Lung (tissue), 12 donors: ENCODE results near the gene NAGA. TPM values are rescaled to one million over a fixed set of nuclear protein-coding genes. Genes with fewer than 3 reads are reported as not detected.

Source experiments
- ATAC-seq: fragments of 200-7000 bp; cut with Tn5 transposase; one replicate; pipeline ENCODE4 v1.9.1; 2020; ENCODE audit warnings: moderate number of reproducible peaks; ENCODE audit not compliant: insufficient read depth, low FRiP score
- DNase-seq, 3 donors: peaks; one replicate each; pipeline ENCODE4 v3.0.0-alpha.2; 2013 to 2017
- H3K27ac ChIP-seq, 2 donors: one replicate each; pipeline ENCODE4 v1.5.1; 2013; ENCODE audit warnings: mild to moderate bottlenecking in 2 of 2, moderate library complexity in 2 of 2, control low read depth in 1 of 2, inconsistent platforms in 1 of 2, low read depth in 1 of 2, low read length in 1 of 2
- H3K27me3 ChIP-seq, 3 donors: one replicate each; pipeline ENCODE4 v1.5.1; 2013; ENCODE audit warnings: low read length in 2 of 3; ENCODE audit not compliant: control insufficient read depth in 3 of 3, insufficient read depth in 3 of 3
- H3K36me3 ChIP-seq, 4 donors: one replicate each; pipeline ENCODE4 v1.5.1; 2013; ENCODE audit warnings: low read length in 4 of 4, mild to moderate bottlenecking in 1 of 4, moderate library complexity in 1 of 4; ENCODE audit not compliant: control insufficient read depth in 4 of 4, insufficient read depth in 4 of 4
- H3K4me1 ChIP-seq, 5 donors: one replicate each; pipeline ENCODE4 v1.5.1; 2013; ENCODE audit warnings: low read length in 5 of 5, mild to moderate bottlenecking in 2 of 5, moderate library complexity in 1 of 5; ENCODE audit not compliant: control insufficient read depth in 5 of 5, insufficient read depth in 5 of 5
- H3K4me3 ChIP-seq: one replicate; pipeline ENCODE4 v1.5.1; 2013; ENCODE audit warnings: mild to moderate bottlenecking, control low read depth, moderate library complexity
- H3K9ac ChIP-seq, 2 donors: one replicate each; pipeline ENCODE4 v1.5.1; 2013; ENCODE audit warnings: low read length in 2 of 2, control low read depth in 1 of 2; ENCODE audit not compliant: insufficient read depth in 1 of 2
- H3K9me3 ChIP-seq, 4 donors: one replicate each; pipeline ENCODE4 v1.5.1; 2013; ENCODE audit warnings: low read length in 3 of 4, mild to moderate bottlenecking in 1 of 4, moderate library complexity in 1 of 4; ENCODE audit not compliant: control insufficient read depth in 4 of 4, insufficient read depth in 3 of 4
- whole genome bisulfite sequencing, 2 donors: extraction: QIAGEN DNeasy Blood & Tissue Kit; methylation state at CpG; one replicate each; pipeline ENCODE4 v1.1.7; 2013; 5-methylcytosine and 5-hydroxymethylcytosine counted together
- polyA plus RNA-seq, 2 donors: library from polyadenylated mRNA; stranded (reverse); fragments of 200-250 nt; gene quantifications; one replicate each; pipeline ENCODE4 v1.2.1, GENCODE V29; 2013
- total RNA-seq, 2 donors: library from RNA; depleted of rRNA in 1 of 2; stranded (reverse); fragments of >200 nt in 1 of 2; gene quantifications; one replicate each; pipeline ENCODE4 v1.2.1, GENCODE V29; 2014 to 2021
- TF ChIP-seq, protein P1 (sequence below): IDR thresholded peaks from 2 replicates; pipeline ENCODE4 v1.5.1; 2012; ENCODE audit warnings: mild to moderate bottlenecking; ENCODE audit errors: control extremely low read depth, extremely low read depth
- donor health status: control.
- donor health status: control.
- donor health status: Bipolar disorder and iron deficiency.
- donor health status: healthy.
- donor health status: DM: yes; HTN: yes; CAD: no.

Gene NAGA
- total and polyA plus RNA-seq, 4 donors, result 9.9 to 48.0 (median 39.6) TPM

GRCh38 chr22:42086051-42086450 lies 15.4 kb upstream of the NAGA start:
- Histone ChIP-seq H3K27ac (no peak overlapping the region), H3K36me3 (peaks cover 22 to 36% (median 31%) of the 10 kb centered on the region in 4 donors), H3K4me3 (no peak overlapping the region), H3K9ac (no peak overlapping the region), H3K27me3 (no peaks in the 10 kb centered on the region), H3K4me1 (peaks cover 0 to 12% (median 2%) of the 10 kb centered on the region in 5 donors), H3K9me3 (no peaks in the 10 kb centered on the region)
- WGBS, 2 donors, result 64 to 74% methylated on average over 6 of the region's 6 CpGs
- TF ChIP-seq, protein P1, sequence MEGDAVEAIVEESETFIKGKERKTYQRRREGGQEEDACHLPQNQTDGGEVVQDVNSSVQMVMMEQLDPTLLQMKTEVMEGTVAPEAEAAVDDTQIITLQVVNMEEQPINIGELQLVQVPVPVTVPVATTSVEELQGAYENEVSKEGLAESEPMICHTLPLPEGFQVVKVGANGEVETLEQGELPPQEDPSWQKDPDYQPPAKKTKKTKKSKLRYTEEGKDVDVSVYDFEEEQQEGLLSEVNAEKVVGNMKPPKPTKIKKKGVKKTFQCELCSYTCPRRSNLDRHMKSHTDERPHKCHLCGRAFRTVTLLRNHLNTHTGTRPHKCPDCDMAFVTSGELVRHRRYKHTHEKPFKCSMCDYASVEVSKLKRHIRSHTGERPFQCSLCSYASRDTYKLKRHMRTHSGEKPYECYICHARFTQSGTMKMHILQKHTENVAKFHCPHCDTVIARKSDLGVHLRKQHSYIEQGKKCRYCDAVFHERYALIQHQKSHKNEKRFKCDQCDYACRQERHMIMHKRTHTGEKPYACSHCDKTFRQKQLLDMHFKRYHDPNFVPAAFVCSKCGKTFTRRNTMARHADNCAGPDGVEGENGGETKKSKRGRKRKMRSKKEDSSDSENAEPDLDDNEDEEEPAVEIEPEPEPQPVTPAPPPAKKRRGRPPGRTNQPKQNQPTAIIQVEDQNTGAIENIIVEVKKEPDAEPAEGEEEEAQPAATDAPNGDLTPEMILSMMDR, result no peak
- ATAC-seq (no peak), DNase-seq (peak in 2 of 3 donors; percentile 21 to 46)

DNA sequence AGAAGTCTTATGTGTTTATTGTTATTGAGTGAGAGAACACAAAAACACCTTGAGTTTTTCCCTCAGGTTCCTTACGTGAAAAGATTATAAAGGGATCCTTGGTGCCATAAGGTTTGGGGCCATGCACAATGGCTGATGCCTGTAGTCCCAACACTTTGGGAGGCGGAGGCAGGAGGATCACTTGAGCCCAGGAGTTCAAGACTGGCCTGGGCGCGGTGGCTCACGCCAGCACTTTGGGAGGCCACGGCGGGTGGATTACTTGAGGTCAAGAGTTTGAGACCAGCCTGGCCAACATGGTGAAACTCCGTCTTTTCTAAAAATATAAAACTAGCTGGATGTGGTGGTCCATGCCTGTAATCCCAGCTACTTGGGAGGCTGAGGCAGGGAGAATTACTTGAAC lies 14.3 kb upstream of the NAGA start:
- WGBS, 2 donors, result 95 to 97% methylated on average over 8 of the region's 8 CpGs
- H3K9me3 ChIP-seq, result no peaks in the 10 kb centered on the region

GRCh38 chr22:42083119-42083518 lies 12.5 kb upstream of the NAGA start:
- Histone ChIP-seq H3K4me1 (peaks cover 4 to 21% (median 9%) of the 10 kb centered on the region in 5 donors), H3K27me3 (no peaks in the 10 kb centered on the region), H3K36me3 (peaks cover 22 to 36% (median 29%) of the 10 kb centered on the region in 4 donors), H3K4me3 (no peak overlapping the region), H3K9ac (no peak overlapping the region), H3K9me3 (no peaks in the 10 kb centered on the region), H3K27ac (no peak overlapping the region)
- TF ChIP-seq, protein P1, result no peak
- no peak for DNase-seq
- WGBS, 2 donors, result 93 to 95% methylated on average over 4 of the region's 4 CpGs
- ATAC-seq, result no peak

More for the DNA sequence above, 14.3 kb upstream of the NAGA start:
- H3K9ac ChIP-seq, result no peak overlapping the region
- TF ChIP-seq, protein P1, result no peak
- H3K27ac ChIP-seq, result no peak overlapping the region
- DNase-seq, result no peak
- ATAC-seq, result no peak
- H3K36me3 ChIP-seq, result peaks cover 22 to 36% (median 31%) of the 10 kb centered on the region in 4 donors
- peaks cover 0 to 12% (median 9%) of the 10 kb centered on the region in 5 donors for H3K4me1 ChIP-seq
- H3K4me3 ChIP-seq, result no peak overlapping the region
- H3K27me3 ChIP-seq, result no peaks in the 10 kb centered on the region

GRCh38 chr22:42080287-42080686 lies 9.7 kb upstream of the NAGA start:
- H3K27ac ChIP-seq, result peak overlapping the region; percentile 91 to 95
- H3K9me3 ChIP-seq, result no peaks in the 10 kb centered on the region
- ATAC-seq (no peak), DNase-seq (peak in 2 of 3 donors; percentile 57 to 61)
- peaks cover 7 to 28% (median 14%) of the 10 kb centered on the region in 5 donors for H3K4me1 ChIP-seq
- H3K9ac ChIP-seq, result peak overlapping the region in 1 of 2 donors; percentile 89
- H3K36me3 ChIP-seq, result peaks cover 15 to 26% (median 23%) of the 10 kb centered on the region in 4 donors
- TF ChIP-seq, protein P1, result no peak
- WGBS, 2 donors, result 1 to 3% methylated on average over 14 of the region's 14 CpGs
- H3K4me3 ChIP-seq, result peak overlapping the region; percentile 71
- no peaks in the 10 kb centered on the region for H3K27me3 ChIP-seq
